RWPE2 (cell line): ENCODE results near the gene PARP4.

Experiments
- ATAC-seq: fragments of 200-7000 bp; cut with Tn5 transposase; 3 replicates; pipeline ENCODE4 v1.9.1; 2021; ENCODE audit warnings: low read depth
- DNase-seq: peaks from one replicate; pipeline ENCODE4 v3.0.0-alpha.2; 2020; ENCODE audit warnings: low spot score
- H3K27ac ChIP-seq: fragments of 450-650 bp; 2 replicates; pipeline ENCODE4 v1.5.1; 2017; ENCODE audit warnings: mild to moderate bottlenecking; ENCODE audit not compliant: poor library complexity, severe bottlenecking
- H3K27me3 ChIP-seq: fragments of 250-450 bp; sonication (Bioruptor Pico); 2 replicates; pipeline ENCODE4 v1.5.1; 2021; ENCODE audit warnings: mild to moderate bottlenecking, moderate library complexity; ENCODE audit not compliant: insufficient read depth, poor library complexity, severe bottlenecking
- H3K36me3 ChIP-seq: fragments of 250-450 bp; sonication (Bioruptor Pico); 2 replicates; pipeline ENCODE4 v1.5.1; 2020; ENCODE audit warnings: low read depth, mild to moderate bottlenecking, moderate library complexity
- H3K4me1 ChIP-seq: fragments of 250-450 bp; sonication (Bioruptor Pico); 2 replicates; pipeline ENCODE4 v1.5.1; 2021; ENCODE audit warnings: mild to moderate bottlenecking, moderate library complexity; ENCODE audit not compliant: insufficient read depth, poor library complexity, severe bottlenecking
- H3K4me3 ChIP-seq: fragments of 250-450 bp; sonication (Bioruptor Pico); 2 replicates; pipeline ENCODE4 v1.5.1; 2021; ENCODE audit warnings: mild to moderate bottlenecking, moderate library complexity; ENCODE audit not compliant: severe bottlenecking
- H3K9me3 ChIP-seq: fragments of 250-450 bp; sonication (Bioruptor Pico); 2 replicates; pipeline ENCODE4 v1.5.1; 2021; ENCODE audit warnings: mild to moderate bottlenecking, moderate library complexity; ENCODE audit not compliant: severe bottlenecking
- TF ChIP-seq, protein P1 (sequence below): fragments of 450-650 bp; IDR thresholded peaks from one replicate; pipeline ENCODE4 v1.5.1; 2017; ENCODE audit warnings: mild to moderate bottlenecking, moderate library complexity; ENCODE audit not compliant: poor library complexity, severe bottlenecking

Gene PARP4

DNA sequence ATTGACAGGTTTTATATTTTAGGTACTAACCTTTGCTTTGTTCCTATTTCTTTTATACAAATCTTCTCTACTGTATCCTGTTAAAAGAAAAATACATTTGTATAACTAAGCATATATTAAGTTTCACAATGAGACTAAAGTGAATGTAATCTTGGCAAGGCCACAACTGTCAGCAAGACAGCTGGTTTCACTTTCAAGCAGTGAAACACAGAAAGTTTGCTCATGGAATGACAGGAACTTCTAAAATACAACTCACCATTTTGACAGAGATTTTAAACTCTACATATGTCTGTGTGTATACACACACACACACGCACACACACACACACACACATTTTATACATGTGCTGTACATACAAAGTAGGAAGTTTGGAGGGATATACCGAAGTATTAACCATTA is 53.3 kb downstream of the PARP4 start:
- no peak for DNase-seq
- Histone ChIP-seq H3K27me3 (no peaks in the 10 kb centered on the region), H3K27ac (no peak overlapping the region), H3K4me1 (no peaks in the 10 kb centered on the region), H3K9me3 (no peaks in the 10 kb centered on the region), H3K4me3 (no peak overlapping the region), H3K36me3 (peaks cover 65% of the 10 kb centered on the region)
- ATAC-seq, result no peak
- TF ChIP-seq, protein P1, sequence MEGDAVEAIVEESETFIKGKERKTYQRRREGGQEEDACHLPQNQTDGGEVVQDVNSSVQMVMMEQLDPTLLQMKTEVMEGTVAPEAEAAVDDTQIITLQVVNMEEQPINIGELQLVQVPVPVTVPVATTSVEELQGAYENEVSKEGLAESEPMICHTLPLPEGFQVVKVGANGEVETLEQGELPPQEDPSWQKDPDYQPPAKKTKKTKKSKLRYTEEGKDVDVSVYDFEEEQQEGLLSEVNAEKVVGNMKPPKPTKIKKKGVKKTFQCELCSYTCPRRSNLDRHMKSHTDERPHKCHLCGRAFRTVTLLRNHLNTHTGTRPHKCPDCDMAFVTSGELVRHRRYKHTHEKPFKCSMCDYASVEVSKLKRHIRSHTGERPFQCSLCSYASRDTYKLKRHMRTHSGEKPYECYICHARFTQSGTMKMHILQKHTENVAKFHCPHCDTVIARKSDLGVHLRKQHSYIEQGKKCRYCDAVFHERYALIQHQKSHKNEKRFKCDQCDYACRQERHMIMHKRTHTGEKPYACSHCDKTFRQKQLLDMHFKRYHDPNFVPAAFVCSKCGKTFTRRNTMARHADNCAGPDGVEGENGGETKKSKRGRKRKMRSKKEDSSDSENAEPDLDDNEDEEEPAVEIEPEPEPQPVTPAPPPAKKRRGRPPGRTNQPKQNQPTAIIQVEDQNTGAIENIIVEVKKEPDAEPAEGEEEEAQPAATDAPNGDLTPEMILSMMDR, result no peak

DNA sequence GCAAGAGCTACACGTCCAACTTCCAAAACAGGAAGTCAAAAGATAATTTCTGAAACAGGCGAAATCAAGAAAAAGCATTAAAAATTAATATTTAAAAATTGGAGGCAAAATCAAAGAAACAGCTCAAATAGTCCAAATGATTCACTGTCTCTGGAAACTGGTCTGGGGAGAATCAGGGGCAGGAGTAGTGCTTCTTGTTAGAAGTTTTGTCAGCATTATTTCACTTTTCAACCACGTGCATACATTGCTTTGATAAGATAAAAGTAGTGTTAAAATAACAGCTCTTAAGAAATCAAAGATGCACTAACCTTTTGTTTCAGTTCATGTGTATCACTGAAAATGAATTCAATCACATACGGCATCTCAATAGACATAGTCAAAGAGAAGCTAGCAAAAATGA is 53.8 kb downstream of the PARP4 start:
- Histone ChIP-seq H3K9me3 (no peaks in the 10 kb centered on the region), H3K36me3 (peaks cover 66% of the 10 kb centered on the region), H3K27me3 (no peaks in the 10 kb centered on the region), H3K27ac (no peak overlapping the region), H3K4me1 (no peaks in the 10 kb centered on the region), H3K4me3 (no peak overlapping the region)
- DNase-seq (no peak), ATAC-seq (no peak)
- TF ChIP-seq, protein P1, result no peak

DNA sequence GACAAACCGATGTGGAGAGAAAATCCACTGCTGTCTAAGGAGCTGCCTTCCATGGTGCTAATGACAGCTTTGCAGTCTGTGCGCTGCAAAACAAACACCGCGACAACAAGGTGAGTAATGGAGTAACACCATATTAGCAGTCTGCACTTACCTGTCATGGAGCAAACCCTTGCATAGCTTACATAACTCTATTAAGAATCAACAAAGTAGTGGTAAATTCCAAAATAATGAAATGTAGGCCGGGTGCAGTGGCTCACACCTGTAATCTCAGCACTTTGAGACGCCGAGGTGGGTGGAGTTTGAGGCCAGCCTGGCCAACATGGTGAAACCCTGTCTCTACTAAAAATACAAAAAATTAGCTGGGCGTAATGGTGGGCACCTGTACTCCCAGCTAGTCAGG is 56.2 kb downstream of the PARP4 start:
- Histone ChIP-seq H3K9me3 (no peaks in the 10 kb centered on the region), H3K4me3 (no peak overlapping the region), H3K27me3 (no peaks in the 10 kb centered on the region), H3K4me1 (no peaks in the 10 kb centered on the region), H3K36me3 (peaks cover 66% of the 10 kb centered on the region), H3K27ac (no peak overlapping the region)
- DNase-seq (no peak), ATAC-seq (no peak)
- TF ChIP-seq, protein P1, result no peak

DNA sequence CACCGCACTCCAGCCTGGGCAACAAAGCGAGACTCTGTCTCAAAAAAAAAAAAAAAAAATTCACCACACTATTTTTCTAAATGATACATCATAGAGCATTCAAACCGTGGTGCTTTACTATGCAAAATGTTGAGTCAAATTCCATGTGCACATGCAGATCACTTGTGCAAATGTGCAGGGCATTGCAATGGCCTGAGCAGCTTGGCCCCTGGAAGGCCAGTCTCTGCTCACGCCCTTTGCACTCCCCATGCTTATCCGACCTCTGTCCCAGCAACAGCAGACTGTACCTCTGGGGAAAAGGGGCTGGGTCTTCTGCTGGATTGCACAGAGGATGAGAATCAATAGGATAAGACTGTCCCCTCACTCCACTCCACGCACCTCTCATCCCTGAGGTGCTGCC is 58.5 kb downstream of the PARP4 start:
- DNase-seq (no peak), ATAC-seq (no peak)
- Histone ChIP-seq H3K4me3 (no peak overlapping the region), H3K27me3 (no peaks in the 10 kb centered on the region), H3K9me3 (no peaks in the 10 kb centered on the region), H3K27ac (no peak overlapping the region), H3K4me1 (no peaks in the 10 kb centered on the region), H3K36me3 (peaks cover 53% of the 10 kb centered on the region)
- TF ChIP-seq, protein P1, result no peak

DNA sequence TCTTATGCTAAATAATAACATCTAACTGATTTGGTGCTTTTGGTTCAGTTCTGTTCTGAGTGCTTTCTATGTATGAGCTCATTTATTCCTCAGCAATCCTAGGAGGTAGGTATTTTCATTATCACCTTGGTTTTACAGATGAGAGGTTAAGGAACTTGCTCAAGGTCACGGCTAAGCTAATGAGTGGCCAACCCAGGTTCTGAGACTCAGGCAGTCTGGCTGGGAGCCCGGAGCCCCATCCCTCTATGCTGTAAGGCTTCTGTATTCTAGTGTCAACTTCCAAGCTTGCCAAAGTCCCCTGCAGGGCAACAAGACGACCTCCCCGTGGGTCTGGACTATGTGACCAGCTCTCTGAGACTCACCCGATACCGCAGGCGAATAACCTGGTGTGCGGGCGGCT is 60.5 kb downstream of the PARP4 start:
- H3K27ac ChIP-seq, result no peak overlapping the region
- H3K9me3 ChIP-seq, result no peaks in the 10 kb centered on the region
- no peaks in the 10 kb centered on the region for H3K27me3 ChIP-seq
- DNase-seq (no peak), ATAC-seq (no peak)
- H3K4me1 ChIP-seq, result no peaks in the 10 kb centered on the region
- no peak overlapping the region for H3K4me3 ChIP-seq
- TF ChIP-seq, protein P1, result no peak
- H3K36me3 ChIP-seq, result peaks cover 45% of the 10 kb centered on the region
